HTR-8/SVneo (cell line): ENCODE measurements around the gene SLIT3.

Experiments used
- DNase-seq: peaks from one replicate; pipeline ENCODE4 v3.0.0; 2011; ENCODE audit warnings: low spot score, mixed read lengths; ENCODE audit not compliant: insufficient read length
- FAIRE-seq: peaks from 2 replicates; lab custom pipeline; 2011; peaks lifted over from hg19 to GRCh38; lab: Jason Lieb, UNC

Gene SLIT3

GRCh38 chr5:168720575-168720974, 580.4 kb downstream of the SLIT3 start:
- DNase-seq (no peak), FAIRE-seq (no peak)

DNA sequence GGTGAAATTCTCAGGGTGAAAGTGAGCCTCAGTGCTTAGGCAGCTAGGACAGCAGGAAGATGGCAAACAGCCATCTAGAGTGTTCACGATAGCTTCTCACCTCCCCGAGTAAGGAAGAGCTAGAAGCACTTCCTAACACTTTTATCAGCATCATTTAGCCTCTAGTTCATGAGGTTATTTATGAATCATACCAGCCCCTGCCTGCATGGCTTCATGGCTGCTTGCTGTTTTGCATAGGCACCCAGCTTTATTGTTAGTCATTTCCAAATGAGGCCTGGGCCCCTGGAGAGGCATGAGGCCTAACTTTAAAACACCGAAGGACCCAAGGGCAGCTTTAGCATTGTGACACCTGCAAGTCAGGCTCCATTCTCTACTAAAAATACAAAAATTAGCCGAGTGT, 586.9 kb downstream of the SLIT3 start:
- FAIRE-seq (no peak), DNase-seq (no peak)

GRCh38 chr5:168713051-168713450, 587.9 kb downstream of the SLIT3 start:
- FAIRE-seq (no peak), DNase-seq (no peak)

GRCh38 chr5:168712280-168712924, 588.5 kb downstream of the SLIT3 start:
- FAIRE-seq, result peak; percentile 59
- DNase-seq, result peak; percentile 84

DNA sequence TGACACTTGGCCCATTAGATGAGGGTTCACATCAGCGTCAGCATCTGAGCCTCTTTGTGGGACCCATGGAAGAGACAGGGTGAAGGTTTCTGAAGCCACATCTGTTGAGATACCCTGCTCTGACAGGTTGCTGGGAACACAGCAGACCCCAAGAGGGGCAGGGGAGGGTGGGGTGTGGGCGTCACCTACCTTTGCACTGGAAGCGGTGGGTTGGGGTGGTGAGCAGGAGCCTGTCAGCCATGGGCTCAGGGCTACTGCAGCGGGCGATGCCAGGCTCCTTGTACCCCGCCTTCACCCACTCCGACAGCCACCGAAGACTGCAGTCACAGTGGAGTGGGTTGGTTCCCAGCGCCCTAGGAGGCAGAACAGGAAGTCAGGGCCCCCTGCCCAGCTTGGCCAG, 590.2 kb downstream of the SLIT3 start:
- DNase-seq, result no peak
- FAIRE-seq, result no peak

- FAIRE-seq (no peak), DNase-seq (no peak)
These were observed 592.9 kb downstream of the SLIT3 start for GRCh38 chr5:168707716-168708695.

DNA sequence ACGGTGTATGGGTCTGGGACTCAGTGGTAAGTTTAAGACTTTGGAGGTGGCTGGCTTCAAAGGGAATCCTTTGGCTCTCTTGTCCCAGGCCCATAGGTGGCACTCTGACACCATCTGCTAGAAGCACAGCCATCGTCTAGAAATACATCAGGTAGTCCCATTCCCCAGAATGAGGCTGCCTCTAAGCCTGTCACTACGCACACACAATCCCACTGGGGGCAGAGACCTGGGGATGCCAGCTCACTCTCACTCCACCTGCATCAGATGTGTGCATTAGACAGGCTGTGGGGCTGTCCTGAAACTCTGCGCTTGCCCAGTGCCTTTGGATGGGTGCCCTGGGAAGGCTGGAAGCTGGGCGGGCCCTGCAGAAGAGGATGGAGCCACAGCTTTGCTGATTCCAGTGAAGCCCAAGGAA, 594.3 kb downstream of the SLIT3 start:
- FAIRE-seq (no peak), DNase-seq (peak; percentile 35)

DNA sequence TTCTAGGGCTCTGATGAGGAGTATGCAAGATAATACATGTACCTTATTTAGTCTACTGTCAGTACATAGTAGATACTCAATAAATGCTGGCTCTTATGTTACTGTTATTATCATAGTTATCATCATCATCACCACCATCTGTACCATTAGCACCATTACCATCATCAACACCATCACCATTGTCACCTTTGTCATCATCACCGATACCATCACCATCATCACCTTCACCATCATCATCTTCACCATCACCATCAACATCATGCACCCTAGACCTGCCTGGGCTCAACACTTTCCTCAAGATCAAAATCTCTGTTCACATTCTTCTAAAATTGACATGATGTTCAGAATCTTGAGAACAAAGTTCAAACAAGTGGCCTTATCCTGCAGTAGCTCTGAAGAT, 595.6 kb downstream of the SLIT3 start:
- FAIRE-seq (peak; percentile 40), DNase-seq (no peak)

- FAIRE-seq (no peak), DNase-seq (no peak)
These were observed 598.4 kb downstream of the SLIT3 start for GRCh38 chr5:168702511-168702910.

GRCh38 chr5:168701641-168702040, 599.3 kb downstream of the SLIT3 start:
- no peak for FAIRE-seq
- DNase-seq, result no peak

DNA sequence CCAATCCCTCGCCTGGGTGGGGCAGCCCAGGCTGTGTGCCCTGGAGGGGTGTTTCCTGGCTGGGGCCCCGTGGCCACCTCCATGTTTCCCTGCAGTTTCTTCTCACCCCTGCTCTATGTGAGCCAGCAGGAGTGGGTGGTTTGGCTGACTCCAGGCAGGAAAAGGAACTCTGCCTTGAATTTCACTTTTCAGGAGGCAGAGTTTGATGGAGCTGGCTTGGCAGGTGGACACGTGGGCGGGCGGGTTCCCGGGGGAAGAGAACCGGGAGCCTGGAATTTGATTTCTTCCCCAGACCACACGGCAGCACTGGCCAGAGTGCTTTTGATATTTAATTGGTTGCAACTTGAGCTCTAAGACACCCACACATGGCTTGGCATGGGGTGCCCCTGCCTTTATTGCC, 601.9 kb downstream of the SLIT3 start:
- FAIRE-seq, result no peak
- no peak for DNase-seq

GRCh38 chr5:168697034-168697720, 603.8 kb downstream of the SLIT3 start:
- DNase-seq (no peak), FAIRE-seq (no peak)

DNA sequence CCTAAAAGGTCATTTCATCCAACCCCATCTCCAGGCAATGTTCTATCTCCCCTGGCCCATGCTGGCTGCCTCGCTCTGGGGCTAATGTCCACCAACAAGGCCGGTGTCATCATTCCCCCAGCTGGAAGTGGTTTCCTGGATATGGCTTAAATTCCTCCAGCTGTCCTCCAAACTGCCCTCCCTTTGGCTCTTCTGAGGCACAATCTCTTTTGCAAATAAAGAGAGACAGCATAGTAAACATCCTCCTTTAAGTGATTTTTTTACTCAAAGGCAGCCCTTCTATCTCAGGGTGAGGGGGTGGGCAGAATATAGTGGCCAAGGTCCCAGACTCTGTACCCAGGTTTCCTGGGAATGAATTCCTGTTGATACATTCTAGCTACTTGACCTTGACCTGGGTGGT, 604.3 kb downstream of the SLIT3 start:
- FAIRE-seq (no peak), DNase-seq (no peak)

- DNase-seq (no peak), FAIRE-seq (no peak)
These were observed 605.6 kb downstream of the SLIT3 start for GRCh38 chr5:168695301-168695835.

DNA sequence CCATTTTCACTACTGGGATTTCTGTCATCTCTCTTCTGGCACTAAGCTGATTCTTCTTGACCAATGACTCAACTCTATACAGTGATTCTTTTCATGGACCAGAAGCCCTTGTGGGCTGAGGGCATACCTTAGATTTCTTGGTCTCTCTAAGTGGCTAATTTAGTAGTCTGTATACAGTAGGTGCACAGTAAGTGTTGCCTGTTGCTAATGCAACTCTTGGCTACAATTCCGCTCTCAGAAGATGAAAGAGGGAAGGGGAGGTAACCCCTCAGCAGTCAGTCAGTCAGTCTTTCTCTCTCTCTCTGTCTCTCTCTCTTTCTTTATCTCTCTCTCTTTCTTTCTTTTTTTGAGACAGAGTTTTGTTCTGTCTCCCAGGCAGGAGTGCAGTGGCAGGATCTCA, 606.6 kb downstream of the SLIT3 start:
- DNase-seq (no peak), FAIRE-seq (no peak)

DNA sequence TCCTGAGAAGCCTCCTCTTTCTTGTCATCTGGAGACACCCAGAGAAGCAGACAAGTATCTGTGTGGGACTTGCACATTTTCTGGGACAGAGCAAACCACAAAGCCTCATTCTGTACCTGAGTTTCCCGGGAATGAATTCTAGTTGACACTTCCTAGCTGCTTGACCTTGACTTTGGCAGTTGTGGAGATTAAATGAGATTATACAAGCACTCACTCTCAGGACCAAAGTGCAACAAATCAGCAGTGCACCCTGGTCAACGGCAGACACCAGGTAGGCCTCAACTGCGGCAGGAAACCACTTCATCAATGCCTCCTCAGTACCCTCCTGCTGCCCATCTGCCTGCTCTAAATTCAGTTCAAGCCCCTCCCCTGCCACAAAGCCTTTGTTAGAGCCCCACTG, 607.1 kb downstream of the SLIT3 start:
- no peak for FAIRE-seq
- DNase-seq, result no peak

- FAIRE-seq, result no peak
- no peak for DNase-seq
These were observed 607.6 kb downstream of the SLIT3 start for GRCh38 chr5:168693297-168693696.

- FAIRE-seq (no peak), DNase-seq (no peak)
These were observed 609.0 kb downstream of the SLIT3 start for GRCh38 chr5:168691891-168692290.

GRCh38 chr5:168689260-168689659, 611.7 kb downstream of the SLIT3 start:
- DNase-seq (no peak), FAIRE-seq (no peak)

GRCh38 chr5:168686837-168687236, 614.1 kb downstream of the SLIT3 start:
- FAIRE-seq (no peak), DNase-seq (no peak)

DNA sequence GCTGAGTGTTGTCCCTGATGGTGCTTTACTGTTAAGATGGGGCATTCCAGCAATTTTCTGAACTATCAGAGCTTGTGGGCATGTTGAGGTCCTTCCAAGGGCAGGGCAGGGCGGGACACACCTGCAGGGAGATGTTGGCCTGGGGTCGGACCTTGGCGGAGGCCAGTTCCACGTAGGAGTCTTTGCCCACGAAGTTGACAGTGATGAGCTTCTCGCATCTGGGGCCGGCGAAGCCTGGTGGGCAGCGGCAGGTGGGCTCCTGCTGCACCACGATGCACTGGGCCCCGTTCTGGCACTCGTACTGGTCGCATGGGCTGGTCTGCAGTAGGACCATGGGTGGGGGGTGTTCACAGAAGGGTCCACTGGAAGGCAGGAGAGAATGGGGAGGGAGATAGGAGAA, 615.4 kb downstream of the SLIT3 start:
- no peak for FAIRE-seq
- DNase-seq, result no peak
